SK-N-SH treated with all-trans-retinoic acid at 6 μM for 48 hours (cell line): ENCODE results near the gene CCDC85C.

Experiments used
- ARNTL ChIP-seq: fragments of 450-650 bp; formaldehyde crosslinking; IDR thresholded peaks from 2 replicates; pipeline ENCODE4 v1.5.0; 2020; ENCODE audit warnings: low read depth, mild to moderate bottlenecking, moderate library complexity, borderline replicate concordance
- BACH2 ChIP-seq: fragments of 250-450 bp; sonication (Bioruptor Pico); IDR thresholded peaks from 2 replicates; pipeline ENCODE4 v1.9.0; 2021; ENCODE audit warnings: mild to moderate bottlenecking, borderline replicate concordance
- ESRRG ChIP-seq: fragments of 250-450 bp; sonication (Bioruptor Pico); IDR thresholded peaks from 2 replicates; pipeline ENCODE4 v1.6.1; 2021; ENCODE audit warnings: mild to moderate bottlenecking
- ISL1 ChIP-seq: fragments of 250-450 bp; sonication (Bioruptor Pico); IDR thresholded peaks from 2 replicates; pipeline ENCODE4 v2.1.2; 2022; ENCODE audit warnings: mild to moderate bottlenecking, moderate library complexity
- RARB ChIP-seq: fragments of 250-450 bp; sonication (Bioruptor Pico); IDR thresholded peaks from 2 replicates; pipeline ENCODE4 v1.8.0; 2021; ENCODE audit warnings: mild to moderate bottlenecking, moderate library complexity
- ZC3H10 ChIP-seq: fragments of 250-450 bp; sonication (Bioruptor Pico); IDR thresholded peaks from 2 replicates; pipeline ENCODE4 v1.5.1; 2021; ENCODE audit warnings: mild to moderate bottlenecking, moderate library complexity
- TF ChIP-seq, protein P1 (sequence below): fragments of 250-450 bp; sonication (Bioruptor Pico); IDR thresholded peaks from 2 replicates; pipeline ENCODE4 v1.8.0; 2021; ENCODE audit warnings: low read depth, mild to moderate bottlenecking, moderate library complexity, borderline replicate concordance
- TF ChIP-seq, protein P2 (sequence below): fragments of 250-450 bp; sonication (Bioruptor Pico); IDR thresholded peaks from 2 replicates; pipeline ENCODE4 v1.5.1; 2021; ENCODE audit warnings: mild to moderate bottlenecking, moderate library complexity
- TF ChIP-seq, protein P3 (sequence below): fragments of 250-450 bp; sonication (Bioruptor Pico); IDR thresholded peaks from 2 replicates; pipeline ENCODE4 v1.8.0; 2020; ENCODE audit warnings: mild to moderate bottlenecking, moderate library complexity, borderline replicate concordance

DNA sequence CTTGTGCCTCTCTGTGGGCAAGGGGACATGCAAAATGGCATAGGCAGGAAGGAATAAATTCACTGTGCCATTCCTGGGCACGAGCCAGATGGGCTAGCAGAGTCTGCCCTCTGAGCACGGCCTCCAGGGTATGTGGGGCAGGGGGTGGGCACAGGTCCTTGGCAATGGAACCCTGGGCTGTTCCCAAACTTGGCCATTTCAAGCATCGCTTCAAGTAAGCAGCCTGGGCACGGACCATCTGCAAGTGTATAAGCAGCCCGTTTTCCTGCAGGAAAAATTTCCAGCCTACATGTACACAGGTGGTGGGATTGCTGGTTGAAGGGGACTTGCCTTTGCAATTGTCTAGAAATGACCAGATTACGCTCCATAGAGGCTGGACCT lies 40.3 kb downstream of the CCDC85C start:
- TF ChIP-seq ZC3H10 (CRISPR knock-in tag) (no peak), ISL1 (no peak), ARNTL (CRISPR knock-in tag) (no peak), RARB (no peak), BACH2 (CRISPR knock-in tag) (no peak), ESRRG (no peak)
- TF ChIP-seq, protein P1, sequence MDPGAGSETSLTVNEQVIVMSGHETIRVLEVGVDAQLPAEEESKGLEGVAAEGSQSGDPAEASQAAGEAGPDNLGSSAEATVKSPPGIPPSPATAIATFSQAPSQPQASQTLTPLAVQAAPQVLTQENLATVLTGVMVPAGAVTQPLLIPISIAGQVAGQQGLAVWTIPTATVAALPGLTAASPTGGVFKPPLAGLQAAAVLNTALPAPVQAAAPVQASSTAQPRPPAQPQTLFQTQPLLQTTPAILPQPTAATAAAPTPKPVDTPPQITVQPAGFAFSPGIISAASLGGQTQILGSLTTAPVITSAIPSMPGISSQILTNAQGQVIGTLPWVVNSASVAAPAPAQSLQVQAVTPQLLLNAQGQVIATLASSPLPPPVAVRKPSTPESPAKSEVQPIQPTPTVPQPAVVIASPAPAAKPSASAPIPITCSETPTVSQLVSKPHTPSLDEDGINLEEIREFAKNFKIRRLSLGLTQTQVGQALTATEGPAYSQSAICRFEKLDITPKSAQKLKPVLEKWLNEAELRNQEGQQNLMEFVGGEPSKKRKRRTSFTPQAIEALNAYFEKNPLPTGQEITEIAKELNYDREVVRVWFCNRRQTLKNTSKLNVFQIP, result no peak
- TF ChIP-seq, protein P2, sequence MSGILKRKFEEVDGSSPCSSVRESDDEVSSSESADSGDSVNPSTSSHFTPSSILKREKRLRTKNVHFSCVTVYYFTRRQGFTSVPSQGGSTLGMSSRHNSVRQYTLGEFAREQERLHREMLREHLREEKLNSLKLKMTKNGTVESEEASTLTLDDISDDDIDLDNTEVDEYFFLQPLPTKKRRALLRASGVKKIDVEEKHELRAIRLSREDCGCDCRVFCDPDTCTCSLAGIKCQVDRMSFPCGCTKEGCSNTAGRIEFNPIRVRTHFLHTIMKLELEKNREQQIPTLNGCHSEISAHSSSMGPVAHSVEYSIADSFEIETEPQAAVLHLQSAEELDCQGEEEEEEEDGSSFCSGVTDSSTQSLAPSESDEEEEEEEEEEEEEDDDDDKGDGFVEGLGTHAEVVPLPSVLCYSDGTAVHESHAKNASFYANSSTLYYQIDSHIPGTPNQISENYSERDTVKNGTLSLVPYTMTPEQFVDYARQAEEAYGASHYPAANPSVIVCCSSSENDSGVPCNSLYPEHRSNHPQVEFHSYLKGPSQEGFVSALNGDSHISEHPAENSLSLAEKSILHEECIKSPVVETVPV (CRISPR knock-in tag), result no peak
- TF ChIP-seq, protein P3, sequence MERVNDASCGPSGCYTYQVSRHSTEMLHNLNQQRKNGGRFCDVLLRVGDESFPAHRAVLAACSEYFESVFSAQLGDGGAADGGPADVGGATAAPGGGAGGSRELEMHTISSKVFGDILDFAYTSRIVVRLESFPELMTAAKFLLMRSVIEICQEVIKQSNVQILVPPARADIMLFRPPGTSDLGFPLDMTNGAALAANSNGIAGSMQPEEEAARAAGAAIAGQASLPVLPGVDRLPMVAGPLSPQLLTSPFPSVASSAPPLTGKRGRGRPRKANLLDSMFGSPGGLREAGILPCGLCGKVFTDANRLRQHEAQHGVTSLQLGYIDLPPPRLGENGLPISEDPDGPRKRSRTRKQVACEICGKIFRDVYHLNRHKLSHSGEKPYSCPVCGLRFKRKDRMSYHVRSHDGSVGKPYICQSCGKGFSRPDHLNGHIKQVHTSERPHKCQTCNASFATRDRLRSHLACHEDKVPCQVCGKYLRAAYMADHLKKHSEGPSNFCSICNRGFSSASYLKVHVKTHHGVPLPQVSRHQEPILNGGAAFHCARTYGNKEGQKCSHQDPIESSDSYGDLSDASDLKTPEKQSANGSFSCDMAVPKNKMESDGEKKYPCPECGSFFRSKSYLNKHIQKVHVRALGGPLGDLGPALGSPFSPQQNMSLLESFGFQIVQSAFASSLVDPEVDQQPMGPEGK, result no peak
